Spleen (tissue), 11 donors: ENCODE data around the gene TATDN3. TPM values are rescaled to one million over a fixed set of nuclear protein-coding genes. Genes with fewer than 3 reads are reported as not detected.
"Not testable (repeated sequence)": the region's sequence is repeated elsewhere in the genome, so short reads cannot be mapped to it uniquely, and the experiment has no call there.

Experiments
- DNase-seq: peaks from one replicate; pipeline ENCODE4 v3.0.0-alpha.2; 2020
- H3K27ac ChIP-seq, 8 donors: fragments of 200-600 bp; sonication (generic) in 7 of 8; 1 replicate in 4 of 8; 2 replicates in 4 of 8; pipeline versions ENCODE4 v1.5.0 to v1.8.0; 2016 to 2021; ENCODE audit warnings: inconsistent platforms in 4 of 8, mild to moderate bottlenecking in 4 of 8, moderate library complexity in 1 of 8
- H3K27me3 ChIP-seq, 7 donors: fragments of 200-600 bp; sonication (generic) in 6 of 7; replicated peaks in 1 of 7; 1 replicate in 4 of 7; 2 replicates in 3 of 7; pipeline versions ENCODE4 v1.5.0 to v1.8.0; 2016 to 2021; ENCODE audit warnings: inconsistent platforms in 3 of 7, mild to moderate bottlenecking in 1 of 7
- H3K36me3 ChIP-seq, 6 donors: fragments of 200-600 bp; sonication (generic) in 5 of 6; 1 replicate in 4 of 6; 2 replicates in 2 of 6; pipeline versions ENCODE4 v1.5.0 to v1.8.0; 2016 to 2021; ENCODE audit warnings: inconsistent platforms in 2 of 6
- H3K4me1 ChIP-seq, 6 donors: fragments of 200-600 bp; sonication (generic) in 5 of 6; 1 replicate in 3 of 6; 2 replicates in 3 of 6; pipeline versions ENCODE4 v1.5.0 to v1.8.0; 2016 to 2021; ENCODE audit warnings: inconsistent platforms in 3 of 6
- H3K4me3 ChIP-seq, 8 donors: fragments of 200-600 bp; sonication (generic) in 7 of 8; 1 replicate in 4 of 8; 2 replicates in 4 of 8; pipeline versions ENCODE4 v1.5.0 to v1.8.0; 2016 to 2021; ENCODE audit warnings: inconsistent platforms in 4 of 8, mild to moderate bottlenecking in 4 of 8, moderate library complexity in 2 of 8
- H3K9me3 ChIP-seq, 8 donors: fragments of 200-600 bp; sonication (generic) in 7 of 8; 1 replicate in 4 of 8; 2 replicates in 4 of 8; pipeline versions ENCODE4 v1.5.0 to v1.8.0; 2016 to 2021; ENCODE audit warnings: inconsistent platforms in 4 of 8
- POLR2A ChIP-seq, 3 donors: fragments of 450-650 bp; IDR thresholded peaks; one replicate each; pipeline ENCODE4 v1.5.1; 2017; ENCODE audit warnings: antibody characterized with exemption in 3 of 3, mild to moderate bottlenecking in 1 of 3
- POLR2AphosphoS5 ChIP-seq, 3 donors: sonication (generic); formaldehyde crosslinking; IDR thresholded peaks; one replicate each; pipeline ENCODE4 v1.5.1; 2017; ENCODE audit warnings: antibody characterized with exemption in 3 of 3
- WGBS, 5 donors: extraction: QIAGEN DNeasy Blood & Tissue Kit in 3 of 5; methylation state at CpG; one replicate each; pipeline versions ENCODE4 v1.1.5 to v1.1.7; 2013 to 2018; 5-methylcytosine and 5-hydroxymethylcytosine counted together
- intact Hi-C: fragments of 100-400 bp; cut with DNase I; formaldehyde crosslinking; loops from one replicate; pipeline ENCODE4 v1.15.0; 2023; ENCODE audit warnings: low total_unique reads
- polyA plus RNA-seq, 3 donors: library from polyadenylated mRNA; stranded (reverse); fragments of 200-250 nt; gene quantifications; one replicate each; pipeline ENCODE4 v1.2.1, GENCODE V29; 2013
- total RNA-seq, 7 donors: library from RNA; depleted of rRNA in 3 of 7; stranded (reverse); fragments of >200 nt in 3 of 7; fragmentation: NEBNext Ultra II Directional in 4 of 7; extraction: Animal tissue kit (Norgen Biotek cat#: 25700) in 4 of 7; gene quantifications; one replicate each; pipeline versions ENCODE4 v1.1.0 to v1.2.1, GENCODE V29; 2016 to 2021
- TF ChIP-seq, protein P1 (sequence below), 11 experiments: fragments of 200-600 bp in 7 of 11; fragments of 450-650 bp in 4 of 11; sonication (generic) in 4 of 11; IDR thresholded peaks in 8 of 11; conservative IDR thresholded peaks in 3 of 11; 1 replicate in 7 of 11; 2 replicates in 4 of 11; pipeline versions ENCODE4 v1.4.0 to v1.8.0; 2016 to 2021; ENCODE audit warnings: antibody characterized with exemption in 11 of 11, inconsistent platforms in 4 of 11, mild to moderate bottlenecking in 1 of 11
- donor health status: healthy with polysubstance abuse.
- donor health status: DM: no; HTN: no; CAD: no; lungs with moderate emphysema.
- donor health status: DM: no; HTN: no; CAD: no.
- donor health status: Bipolar disorder and iron deficiency.
- donor health status: healthy.
- donor health status: DM: no; HTN: no; CAD: no.
- donor health status: DM: yes; HTN: yes; CAD: no.

TATDN3 gene
- total and polyA plus RNA-seq, 10 donors: 13.5 to 28.3 (median 20.1) TPM

DNA sequence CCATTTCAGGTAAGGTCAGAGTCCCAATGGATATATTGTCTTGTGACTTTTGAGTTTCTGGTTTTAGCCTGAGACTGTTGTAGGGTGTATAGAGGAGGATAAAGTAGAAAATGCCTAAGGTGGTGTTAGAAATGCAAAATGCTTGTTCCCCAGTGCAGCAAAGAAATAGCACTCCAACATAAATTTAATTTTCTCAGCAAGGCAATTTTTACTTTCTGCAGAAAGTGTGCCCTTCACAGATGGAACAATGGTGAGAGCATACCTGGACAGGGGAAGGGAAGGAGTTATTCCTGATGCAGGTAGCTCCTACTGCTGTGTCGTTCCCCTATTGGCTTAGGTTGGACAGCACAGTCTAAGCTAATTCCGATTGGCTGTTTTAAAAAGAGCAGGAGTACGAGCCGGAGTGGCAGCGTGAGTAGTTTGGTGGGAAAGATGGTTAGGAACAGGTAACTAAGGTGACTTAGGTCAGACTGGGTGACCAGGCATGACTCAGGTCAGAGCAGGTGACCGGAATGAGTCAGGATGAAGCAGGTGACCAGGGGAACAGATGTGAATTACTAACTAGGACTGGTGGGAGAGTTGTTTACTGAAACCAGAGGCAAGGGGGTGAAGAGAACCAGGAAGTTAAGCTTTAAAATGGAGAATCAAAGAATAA is 34.2 kb downstream of the TATDN3 start:
- Histone ChIP-seq H3K9me3 (peaks cover 0 to 27% (median 21%) of the 10 kb centered on the region in 8 donors), H3K27ac (no peak overlapping the region), H3K4me3 (no peak overlapping the region), H3K27me3 (no peaks in the 10 kb centered on the region), H3K4me1 (peaks cover 0 to 2% (median 0%) of the 10 kb centered on the region in 6 donors), H3K36me3 (no peaks in the 10 kb centered on the region)
- 94 to 99% (median 95%) methylated on average over 6 of the region's 6 CpGs for WGBS, 5 donors
- intact Hi-C loops: no loop called here
- DNase-seq: no peak
- TF ChIP-seq POLR2AphosphoS5 (IDR thresholded peaks at IDR 0.05) (no peak), POLR2A (IDR thresholded peaks at IDR 0.05) (no peak)
- TF ChIP-seq, protein P1, sequence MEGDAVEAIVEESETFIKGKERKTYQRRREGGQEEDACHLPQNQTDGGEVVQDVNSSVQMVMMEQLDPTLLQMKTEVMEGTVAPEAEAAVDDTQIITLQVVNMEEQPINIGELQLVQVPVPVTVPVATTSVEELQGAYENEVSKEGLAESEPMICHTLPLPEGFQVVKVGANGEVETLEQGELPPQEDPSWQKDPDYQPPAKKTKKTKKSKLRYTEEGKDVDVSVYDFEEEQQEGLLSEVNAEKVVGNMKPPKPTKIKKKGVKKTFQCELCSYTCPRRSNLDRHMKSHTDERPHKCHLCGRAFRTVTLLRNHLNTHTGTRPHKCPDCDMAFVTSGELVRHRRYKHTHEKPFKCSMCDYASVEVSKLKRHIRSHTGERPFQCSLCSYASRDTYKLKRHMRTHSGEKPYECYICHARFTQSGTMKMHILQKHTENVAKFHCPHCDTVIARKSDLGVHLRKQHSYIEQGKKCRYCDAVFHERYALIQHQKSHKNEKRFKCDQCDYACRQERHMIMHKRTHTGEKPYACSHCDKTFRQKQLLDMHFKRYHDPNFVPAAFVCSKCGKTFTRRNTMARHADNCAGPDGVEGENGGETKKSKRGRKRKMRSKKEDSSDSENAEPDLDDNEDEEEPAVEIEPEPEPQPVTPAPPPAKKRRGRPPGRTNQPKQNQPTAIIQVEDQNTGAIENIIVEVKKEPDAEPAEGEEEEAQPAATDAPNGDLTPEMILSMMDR (IDR thresholded peaks at IDR 0.05 in 8 of 11, conservative IDR thresholded peaks at IDR 0.05 in 3 of 11): no peak

GRCh38 chr1:212827171-212827776 is 35.6 kb downstream of the TATDN3 start:
- peaks cover 0 to 7% (median 2%) of the 10 kb centered on the region in 6 donors for H3K4me1 ChIP-seq
- no peak for DNase-seq
- H3K9me3 ChIP-seq: peaks cover 0 to 27% (median 21%) of the 10 kb centered on the region in 8 donors
- intact Hi-C loops: no loop called here
- no peaks in the 10 kb centered on the region for H3K36me3 ChIP-seq
- no peak overlapping the region for H3K27ac ChIP-seq
- 95 to 98% (median 98%) methylated on average over 4 of the region's 4 CpGs for WGBS, 5 donors
- H3K4me3 ChIP-seq: no peak overlapping the region
- TF ChIP-seq POLR2AphosphoS5 (IDR thresholded peaks at IDR 0.05) (no peak), POLR2A (IDR thresholded peaks at IDR 0.05) (no peak)
- TF ChIP-seq, protein P1 (IDR thresholded peaks at IDR 0.05 in 8 of 11, conservative IDR thresholded peaks at IDR 0.05 in 3 of 11): no peak
- no peaks in the 10 kb centered on the region for H3K27me3 ChIP-seq

DNA sequence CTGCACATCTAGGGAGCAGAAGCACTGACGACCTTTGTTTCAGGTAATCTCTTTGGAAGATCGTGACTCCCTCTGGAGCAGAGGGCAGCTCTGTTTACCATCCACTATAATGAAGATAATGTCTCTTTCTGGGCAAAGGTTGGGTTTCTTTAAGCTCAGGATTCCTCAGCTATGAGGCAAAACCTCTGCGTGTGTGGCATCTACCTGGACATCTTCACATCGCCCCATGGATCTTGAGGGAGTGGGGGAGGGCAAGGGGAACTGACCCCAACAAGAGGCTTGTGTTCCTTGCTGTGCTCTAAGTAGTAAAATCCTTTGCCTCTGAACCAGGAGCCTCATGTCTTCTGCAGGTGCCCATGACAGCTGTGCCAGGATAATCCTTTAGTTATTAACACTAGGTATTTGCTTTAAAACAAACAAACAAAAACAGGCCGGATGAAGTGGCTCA is 36.2 kb downstream of the TATDN3 start:
- no peak overlapping the region for H3K4me3 ChIP-seq
- intact Hi-C loops: no loop called here
- TF ChIP-seq, protein P1 (IDR thresholded peaks at IDR 0.05 in 8 of 11, conservative IDR thresholded peaks at IDR 0.05 in 3 of 11): no peak
- TF ChIP-seq POLR2A (IDR thresholded peaks at IDR 0.05) (no peak), POLR2AphosphoS5 (IDR thresholded peaks at IDR 0.05) (no peak)
- DNase-seq: no peak
- H3K9me3 ChIP-seq: peaks cover 0 to 27% (median 21%) of the 10 kb centered on the region in 8 donors
- H3K36me3 ChIP-seq: no peaks in the 10 kb centered on the region
- no peaks in the 10 kb centered on the region for H3K27me3 ChIP-seq
- peaks cover 0 to 7% (median 2%) of the 10 kb centered on the region in 6 donors for H3K4me1 ChIP-seq
- 91 to 95% (median 93%) methylated on average over 5 of the region's 5 CpGs for WGBS, 5 donors
- H3K27ac ChIP-seq: no peak overlapping the region

GRCh38 chr1:212828395-212828794 is 36.7 kb downstream of the TATDN3 start:
- Histone ChIP-seq H3K4me1 (peaks cover 0 to 7% (median 2%) of the 10 kb centered on the region in 6 donors), H3K36me3 (no peaks in the 10 kb centered on the region), H3K27ac (no peak overlapping the region), H3K9me3 (peaks cover 0 to 27% (median 21%) of the 10 kb centered on the region in 8 donors), H3K27me3 (no peaks in the 10 kb centered on the region), H3K4me3 (no peak overlapping the region)
- 59 to 84% (median 83%) methylated on average over 1 to 2 of the region's 2 CpGs for WGBS, 5 donors
- no peak for DNase-seq
- intact Hi-C loops: no loop called here
- TF ChIP-seq POLR2AphosphoS5 (IDR thresholded peaks at IDR 0.05) (no peak), POLR2A (IDR thresholded peaks at IDR 0.05) (no peak)
- TF ChIP-seq, protein P1 (IDR thresholded peaks at IDR 0.05 in 8 of 11, conservative IDR thresholded peaks at IDR 0.05 in 3 of 11): no peak

- H3K4me3 ChIP-seq, H3K27ac ChIP-seq, DNase-seq, H3K36me3 ChIP-seq, intact Hi-C loops, H3K9me3 ChIP-seq, H3K27me3 ChIP-seq, H3K4me1 ChIP-seq: not testable (repeated sequence)
- 70 to 81% (median 75%) methylated on average over 8 of the region's 8 CpGs for WGBS, 5 donors
Measured at GRCh38 chr1:212833211-212834207, 41.8 kb downstream of the TATDN3 start.
